ENCODE results near the gene PVR. TPM values are rescaled to one million over a fixed set of nuclear protein-coding genes. Genes with fewer than 3 reads are reported as not detected.
"Not testable (repeated sequence)": the region's sequence is repeated elsewhere in the genome, so short reads cannot be mapped to it uniquely, and the experiment has no call there.

Gene PVR
- total RNA-seq, 1 donor from 2014 or later, result 104 TPM

DNA sequence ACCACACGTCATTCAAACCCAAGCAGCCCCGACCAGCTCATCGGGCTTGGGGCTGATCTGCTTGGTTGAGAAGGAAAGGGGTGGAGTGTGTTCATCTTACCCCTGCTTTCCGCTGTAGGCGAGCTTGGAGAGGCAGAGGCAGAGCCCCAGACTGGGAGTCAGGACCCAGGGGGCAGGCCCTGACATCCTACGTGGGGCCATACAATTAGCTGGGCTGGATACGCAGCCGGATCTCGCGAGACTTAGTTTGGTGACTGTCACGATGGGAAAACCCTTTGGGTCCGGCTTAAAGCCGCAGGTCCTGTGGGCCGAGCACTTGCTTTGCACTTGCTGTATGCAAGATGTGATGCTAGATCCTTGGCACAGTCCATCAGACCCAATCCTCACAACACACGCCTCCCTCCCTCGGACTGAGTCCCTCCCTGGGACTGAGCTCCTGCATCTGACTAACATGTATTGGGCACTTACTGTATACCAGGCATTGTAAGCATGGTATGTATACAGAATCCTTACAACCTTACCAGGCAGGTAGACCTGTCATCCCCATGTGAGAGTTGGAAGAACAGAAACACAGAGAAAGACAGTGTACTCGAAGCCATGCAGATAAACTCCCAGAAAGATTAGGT lies 59.0 kb downstream of the PVR start:
- no peak for DNase-seq

DNA sequence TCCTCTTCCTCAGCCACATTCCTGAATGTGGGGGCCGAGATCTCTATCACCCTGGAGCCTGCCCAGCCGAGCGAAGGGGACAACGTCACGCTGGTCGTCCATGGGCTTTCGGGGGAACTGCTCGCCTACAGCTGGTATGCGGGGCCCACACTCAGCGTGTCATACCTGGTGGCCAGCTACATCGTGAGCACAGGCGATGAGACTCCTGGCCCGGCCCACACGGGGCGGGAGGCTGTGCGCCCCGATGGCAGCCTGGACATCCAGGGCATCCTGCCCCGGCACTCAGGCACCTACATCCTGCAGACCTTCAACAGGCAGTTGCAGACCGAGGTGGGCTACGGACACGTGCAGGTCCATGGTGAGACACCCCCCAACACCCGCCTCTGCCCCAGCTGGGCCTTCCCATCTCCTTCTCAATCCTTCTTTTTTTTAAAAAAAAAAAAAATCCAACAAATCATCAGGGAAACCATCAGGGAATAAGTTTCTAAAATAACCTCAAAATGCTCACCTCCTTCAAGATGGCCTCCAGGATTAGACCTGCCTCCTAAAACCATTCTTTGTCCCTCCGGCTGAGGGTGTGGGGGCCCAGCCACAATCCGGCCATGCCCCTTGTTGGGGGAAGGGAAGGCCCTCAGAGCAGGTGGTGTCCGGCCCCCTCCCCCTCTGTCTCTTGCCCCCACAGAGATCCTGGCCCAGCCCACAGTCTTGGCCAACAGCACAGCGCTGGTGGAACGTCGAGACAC lies 59.8 kb downstream of the PVR start:
- DNase-seq, result no peak

- DNase-seq, result no peak
Observed at GRCh38 chr19:44704982-44705381, 61.3 kb downstream of the PVR start.

DNA sequence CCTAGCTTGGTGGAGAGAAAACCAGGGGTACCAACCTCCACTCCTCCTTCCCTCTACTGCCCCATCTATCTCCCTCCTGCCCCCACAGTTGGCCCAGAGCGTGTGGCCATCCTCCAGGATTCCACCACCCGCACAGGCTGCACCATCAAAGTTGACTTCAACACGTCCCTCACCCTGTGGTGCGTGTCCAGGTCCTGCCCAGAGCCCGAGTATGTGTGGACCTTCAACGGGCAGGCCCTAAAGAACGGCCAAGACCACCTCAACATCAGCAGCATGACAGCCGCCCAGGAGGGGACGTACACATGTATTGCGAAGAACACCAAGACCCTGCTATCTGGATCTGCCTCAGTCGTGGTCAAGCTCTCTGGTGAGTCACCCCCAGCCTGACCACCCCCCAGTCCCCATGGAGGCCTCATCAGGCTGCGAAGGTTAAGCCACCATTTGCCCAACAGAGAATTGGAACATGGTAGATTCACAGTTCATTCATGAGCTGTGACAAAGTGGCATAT lies 61.8 kb downstream of the PVR start:
- DNase-seq, result no peak

DNA sequence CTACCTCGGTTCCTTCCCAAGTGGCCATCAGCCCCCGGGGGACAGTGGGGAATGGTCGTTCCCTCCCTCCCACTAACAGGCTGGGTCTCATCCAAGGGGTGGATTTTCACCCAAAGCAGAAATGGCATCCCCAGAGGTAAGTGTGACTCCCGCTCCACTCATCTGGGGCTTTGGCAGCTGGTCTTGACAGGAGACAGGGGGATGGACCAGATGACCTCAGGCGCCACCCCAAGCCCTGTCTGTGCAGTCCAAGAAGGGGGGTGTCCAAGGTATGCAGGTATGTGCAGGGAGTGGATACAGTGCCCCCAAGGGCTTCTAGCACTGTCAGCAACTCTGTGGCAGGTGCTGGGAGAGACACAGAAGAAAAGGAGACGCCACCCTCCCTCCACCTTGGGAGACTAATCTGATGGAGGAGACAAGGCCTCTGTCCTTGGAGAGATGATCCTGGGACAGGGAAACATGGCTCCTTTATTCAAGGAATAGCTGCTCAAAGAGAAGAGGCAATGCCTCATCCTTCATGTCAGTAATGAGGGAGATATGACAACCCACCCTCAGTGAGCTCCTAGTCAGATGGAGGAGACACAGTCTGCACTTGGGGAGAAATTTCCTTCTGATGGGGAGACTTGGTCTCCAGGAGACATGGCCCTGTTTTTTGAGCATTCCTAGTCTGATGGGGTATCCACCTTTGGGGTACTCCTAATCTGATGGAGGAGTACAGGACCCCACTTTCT lies 63.0 kb downstream of the PVR start:
- no peak for DNase-seq

DNA sequence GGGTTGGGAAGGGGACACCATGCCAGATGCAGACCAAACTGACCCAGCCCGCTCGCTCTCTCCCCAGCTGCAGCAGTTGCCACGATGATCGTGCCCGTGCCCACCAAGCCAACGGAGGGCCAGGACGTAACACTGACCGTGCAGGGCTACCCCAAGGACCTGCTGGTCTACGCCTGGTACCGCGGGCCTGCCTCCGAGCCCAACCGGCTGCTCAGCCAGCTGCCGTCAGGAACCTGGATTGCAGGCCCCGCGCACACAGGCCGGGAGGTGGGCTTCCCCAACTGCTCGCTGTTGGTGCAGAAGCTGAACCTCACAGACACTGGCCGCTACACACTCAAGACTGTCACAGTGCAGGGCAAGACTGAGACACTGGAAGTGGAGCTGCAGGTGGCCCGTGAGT lies 64.1 kb downstream of the PVR start:
- no peak for DNase-seq

DNA sequence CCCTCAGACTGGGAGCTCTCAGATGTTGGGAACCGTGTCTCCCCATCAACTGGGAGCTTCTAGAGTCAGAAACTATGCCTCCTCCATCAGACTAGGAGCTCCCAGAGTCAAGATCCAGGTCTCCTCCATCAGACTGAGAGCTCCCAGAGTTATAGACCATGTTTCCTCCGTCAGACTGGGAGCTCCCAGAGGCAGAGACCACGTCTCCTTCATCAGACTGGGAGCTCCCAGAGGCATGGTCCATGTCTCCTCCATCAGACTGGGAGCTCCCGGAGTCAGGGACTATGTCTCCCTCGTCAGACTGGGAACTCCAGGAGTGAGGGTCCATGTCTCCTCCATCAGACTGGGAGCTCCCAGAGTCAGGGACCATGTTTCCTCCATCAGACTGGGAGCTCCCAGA lies 65.2 kb downstream of the PVR start:
- DNase-seq, result no peak

DNA sequence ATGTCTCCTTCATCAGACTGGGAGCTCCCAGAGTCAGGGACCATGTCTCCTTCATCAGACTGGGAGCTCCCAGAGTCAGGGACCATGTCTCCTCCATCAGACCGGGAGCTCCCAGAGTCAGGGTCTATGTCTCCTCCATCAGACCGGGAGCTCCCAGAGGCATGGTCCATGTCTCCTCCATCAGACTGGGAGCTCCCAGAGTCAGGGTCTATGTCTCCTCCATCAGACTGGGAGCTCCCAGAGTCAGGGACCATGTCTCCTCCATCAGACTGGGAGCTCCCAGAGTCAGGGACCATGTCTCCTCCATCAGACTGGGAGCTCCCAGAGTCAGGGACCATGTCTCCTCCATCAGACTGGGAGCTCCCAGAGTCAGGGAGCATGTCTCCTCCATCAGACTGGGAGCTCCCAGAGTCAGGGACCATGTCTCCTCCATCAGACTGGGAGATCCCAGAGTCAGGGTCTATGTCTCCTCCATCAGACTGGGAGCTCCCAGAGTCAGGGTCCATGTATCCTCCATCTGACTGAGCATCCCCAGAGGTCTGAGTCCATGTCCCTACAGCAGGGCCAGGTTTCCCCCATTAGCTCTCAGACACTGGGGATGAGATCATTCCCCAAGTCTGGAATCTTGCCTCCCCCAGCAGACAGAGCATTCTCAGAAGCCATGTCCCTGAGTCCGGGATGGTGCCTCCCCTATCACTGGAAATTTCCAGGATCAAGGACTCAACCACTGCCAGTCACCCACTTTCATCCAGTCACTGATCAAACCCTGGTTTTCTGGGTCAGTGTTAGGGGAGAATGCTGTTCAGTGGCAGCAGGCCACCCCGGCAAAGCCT lies 65.9 kb downstream of the PVR start:
- DNase-seq, result not testable (repeated sequence)

- peak; percentile 35 for DNase-seq
Observed at GRCh38 chr19:44710483-44710882, 66.8 kb downstream of the PVR start.

- DNase-seq, result no peak
Observed at GRCh38 chr19:44712864-44713515, 69.3 kb downstream of the PVR start.

Other genes starting within 250 kb of the PVR start
- gene ZNF285, start 242.3 kb upstream of the PVR start, total RNA-seq, result 3.2 and 5.8 TPM in 2 replicates
- 5.9 and 14.6 TPM in 2 replicates for gene ZNF229, start 195.4 kb upstream of the PVR start, total RNA-seq
- gene ZNF180, start 143.4 kb upstream of the PVR start, total RNA-seq, result 15.4 and 18.0 TPM in 2 replicates
- gene CEACAM20, start 114.2 kb upstream of the PVR start, total RNA-seq, result 0.05 TPM in 1 of 2 replicates, not detected in the other
- not detected in 2 replicates for gene IGSF23, start 30.3 kb upstream of the PVR start, total RNA-seq
- gene CEACAM19, start 27.6 kb downstream of the PVR start, total RNA-seq, result 0.47 and 0.85 TPM in 2 replicates
- 0.17 TPM in 1 of 2 replicates, not detected in the other for gene CEACAM16, start 55.2 kb downstream of the PVR start, total RNA-seq
- gene BCL3, start 104.8 kb downstream of the PVR start, total RNA-seq, result 3.2 and 6.3 TPM in 2 replicates
- gene CBLC, start 134.0 kb downstream of the PVR start, total RNA-seq, result not detected in 2 replicates
- gene BCAM, start 165.2 kb downstream of the PVR start, total RNA-seq, result 56.5 and 62.3 TPM in 2 replicates
- 154 and 187 TPM in 2 replicates for gene NECTIN2, start 202.4 kb downstream of the PVR start, total RNA-seq
- 50.0 and 81.6 TPM in 2 replicates for gene TOMM40, start 247.3 kb downstream of the PVR start, total RNA-seq